ENCODE measurements around the gene DPY19L3.
"Not testable (repeated sequence)": the region's sequence is repeated elsewhere in the genome, so short reads cannot be mapped to it uniquely, and the experiment has no call there.

The DPY19L3 gene

DNA sequence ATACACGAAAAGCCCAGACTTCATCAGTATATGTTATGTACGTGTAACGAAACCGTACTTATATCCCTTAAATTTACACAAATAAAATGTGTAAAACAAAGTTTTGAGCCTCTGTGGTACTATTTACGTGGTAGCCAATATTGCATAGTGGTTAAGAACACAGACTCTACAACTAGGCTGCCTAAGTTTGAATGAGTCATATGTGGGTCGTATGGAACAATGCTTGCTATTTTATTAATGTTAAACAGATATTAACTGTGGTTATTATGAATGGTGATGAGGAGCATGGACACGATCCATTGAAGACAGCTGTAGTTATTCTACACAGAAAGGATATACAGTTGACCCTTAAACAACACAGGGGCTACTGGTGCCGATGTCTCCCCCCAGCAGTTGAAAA is 42.5 kb downstream of the DPY19L3 start:
- DNase-seq (ENCODE audit: low spot score): no peak

GRCh38 chr19:32450217-32450616 is 44.6 kb downstream of the DPY19L3 start:
- DNase-seq (ENCODE audit: low spot score): no peak

DNA sequence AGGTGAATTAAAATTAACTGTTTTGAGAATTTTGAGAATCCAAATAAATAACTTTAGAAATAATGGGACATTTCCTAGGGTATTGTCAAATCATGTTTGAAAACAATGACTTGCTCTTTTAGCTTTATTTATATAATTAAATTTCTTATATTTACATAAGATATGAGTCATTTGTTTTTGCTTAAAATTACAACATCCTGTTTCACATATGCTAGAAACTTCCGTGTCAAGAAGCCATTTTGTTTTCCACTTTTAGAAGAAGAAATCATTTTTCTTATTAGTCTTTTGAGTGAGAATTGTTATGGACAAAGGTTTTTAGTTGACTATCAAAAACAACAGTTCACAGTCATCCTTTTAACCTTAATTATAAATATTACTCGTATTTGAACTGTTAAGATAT is 48.2 kb downstream of the DPY19L3 start:
- no peak for DNase-seq (ENCODE audit: low spot score)

- DNase-seq (ENCODE audit: low spot score): no peak
Observed at GRCh38 chr19:32456406-32456805, 50.8 kb downstream of the DPY19L3 start.

- no peak for DNase-seq (ENCODE audit: low spot score)
Observed at GRCh38 chr19:32457571-32458158, 52.1 kb downstream of the DPY19L3 start.

DNA sequence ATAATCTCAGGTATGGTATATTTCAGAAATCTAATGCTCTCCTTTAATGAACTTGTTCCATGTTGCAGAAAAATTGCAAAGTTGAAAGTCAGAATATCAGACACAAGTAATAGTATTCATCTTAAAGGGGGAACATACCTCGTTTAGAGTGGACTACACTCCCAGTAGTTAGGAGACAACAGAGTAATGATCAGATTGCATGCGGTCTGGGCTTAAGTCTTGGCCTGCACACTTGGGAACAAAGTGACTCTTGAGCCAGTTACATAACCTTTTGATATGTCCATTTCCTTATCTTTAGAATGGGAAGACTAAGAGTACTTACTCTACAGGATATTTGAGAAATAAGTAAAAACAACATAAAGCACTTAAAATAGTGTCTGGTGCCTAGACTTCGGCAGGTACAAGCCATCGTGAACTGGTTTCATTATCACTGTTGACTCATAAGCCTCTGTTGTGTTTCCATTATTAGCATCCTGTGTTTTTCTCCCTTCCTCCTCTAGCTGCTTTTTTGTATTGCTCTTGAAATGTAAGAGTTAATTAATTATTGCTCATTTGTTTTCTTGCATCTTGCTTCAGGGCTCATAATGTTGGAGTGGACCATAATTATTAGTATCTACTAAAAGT is 53.0 kb downstream of the DPY19L3 start:
- DNase-seq (ENCODE audit: low spot score): no peak

GRCh38 chr19:32459204-32459865 is 53.8 kb downstream of the DPY19L3 start:
- DNase-seq (ENCODE audit: low spot score): no peak

- DNase-seq (ENCODE audit: low spot score): no peak
Observed at GRCh38 chr19:32460476-32460875, 54.9 kb downstream of the DPY19L3 start.

GRCh38 chr19:32464279-32464678 is 58.7 kb downstream of the DPY19L3 start:
- DNase-seq (ENCODE audit: low spot score): peak; percentile 35

GRCh38 chr19:32465176-32465575 is 59.6 kb downstream of the DPY19L3 start:
- DNase-seq (ENCODE audit: low spot score): no peak

DNA sequence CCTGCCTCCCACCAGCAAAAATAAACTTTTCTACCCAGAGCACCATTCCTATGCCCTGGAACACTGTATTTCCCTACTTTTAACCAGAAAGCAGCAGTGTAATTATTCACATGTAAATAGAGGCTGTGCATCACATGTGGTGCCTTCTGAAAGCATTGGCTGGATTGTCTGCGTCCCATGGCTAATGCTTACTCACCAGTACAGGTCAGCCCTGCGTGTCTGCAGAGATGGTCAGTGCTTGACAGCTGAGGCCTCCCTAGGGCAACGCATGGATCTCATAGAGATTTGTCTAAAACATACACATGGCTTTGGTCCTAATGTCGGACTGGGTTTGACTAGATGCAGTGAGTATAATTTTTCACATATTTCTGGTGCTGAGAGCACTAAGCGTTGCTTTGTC is 64.2 kb downstream of the DPY19L3 start:
- no peak for DNase-seq (ENCODE audit: low spot score)

DNA sequence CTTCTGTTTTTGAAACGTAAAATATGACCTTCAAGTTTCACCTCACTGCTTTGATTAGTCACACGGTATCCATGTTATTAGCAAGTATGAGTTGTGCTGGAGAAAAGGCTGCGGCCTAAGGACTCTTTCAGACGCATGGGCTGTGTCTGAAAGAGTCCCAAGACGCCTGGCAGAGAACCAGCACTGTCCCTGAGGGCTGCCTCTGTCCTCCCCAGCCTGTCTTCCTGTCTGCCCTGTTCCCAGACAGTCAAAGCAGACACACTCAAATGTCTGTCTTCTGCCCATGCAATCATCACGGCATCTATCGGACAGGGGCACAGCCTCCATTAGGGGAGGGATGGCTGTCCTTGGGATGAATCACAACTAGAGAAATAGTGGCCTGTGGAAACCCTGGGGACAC is 65.5 kb downstream of the DPY19L3 start:
- DNase-seq (ENCODE audit: low spot score): no peak

DNA sequence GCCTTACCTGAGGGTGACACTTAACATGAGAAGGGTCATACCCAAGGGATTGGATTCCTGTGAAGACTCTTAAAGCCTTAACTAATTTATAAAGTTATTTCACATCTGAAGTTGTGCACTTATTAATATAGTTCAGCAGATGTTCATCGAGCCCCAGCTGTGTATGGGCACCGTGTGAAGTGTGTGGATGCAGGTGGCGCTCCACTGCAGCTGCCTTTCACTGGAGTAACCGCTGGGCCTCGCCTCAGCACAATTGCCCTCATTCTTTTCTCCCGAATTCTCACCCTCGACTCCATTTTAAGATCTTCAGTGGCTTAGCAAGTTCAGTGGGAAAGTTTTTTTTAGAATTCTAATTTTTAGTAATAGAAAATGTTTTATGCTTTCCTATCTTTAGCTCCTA is 66.2 kb downstream of the DPY19L3 start:
- DNase-seq (ENCODE audit: low spot score): no peak

GRCh38 chr19:32475141-32476031 is 69.8 kb downstream of the DPY19L3 start:
- DNase-seq (ENCODE audit: low spot score): no peak

DNA sequence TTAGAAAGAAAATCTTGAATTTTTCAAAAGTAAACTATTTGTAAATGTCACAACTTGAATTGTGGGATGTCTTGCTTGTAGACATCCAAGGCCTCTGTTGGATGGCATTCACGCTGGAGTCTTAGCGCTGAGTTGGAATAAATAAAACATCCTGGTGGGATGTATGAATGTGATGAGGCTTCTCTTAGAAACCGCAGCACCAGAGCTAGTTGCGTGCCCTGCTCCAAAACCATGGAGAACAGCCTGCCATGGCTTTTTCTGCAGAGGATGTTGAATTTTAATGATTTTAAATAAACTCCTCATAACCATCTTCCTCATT is 70.4 kb downstream of the DPY19L3 start:
- DNase-seq (ENCODE audit: low spot score): no peak

GRCh38 chr19:32480321-32480720 is 74.8 kb downstream of the DPY19L3 start:
- DNase-seq (ENCODE audit: low spot score): no peak

GRCh38 chr19:32483574-32483973 is 78.0 kb downstream of the DPY19L3 start:
- no peak for DNase-seq (ENCODE audit: low spot score)

- peak; percentile 16 for DNase-seq (ENCODE audit: low spot score)
Observed at GRCh38 chr19:32489971-32490370, 84.4 kb downstream of the DPY19L3 start.

DNA sequence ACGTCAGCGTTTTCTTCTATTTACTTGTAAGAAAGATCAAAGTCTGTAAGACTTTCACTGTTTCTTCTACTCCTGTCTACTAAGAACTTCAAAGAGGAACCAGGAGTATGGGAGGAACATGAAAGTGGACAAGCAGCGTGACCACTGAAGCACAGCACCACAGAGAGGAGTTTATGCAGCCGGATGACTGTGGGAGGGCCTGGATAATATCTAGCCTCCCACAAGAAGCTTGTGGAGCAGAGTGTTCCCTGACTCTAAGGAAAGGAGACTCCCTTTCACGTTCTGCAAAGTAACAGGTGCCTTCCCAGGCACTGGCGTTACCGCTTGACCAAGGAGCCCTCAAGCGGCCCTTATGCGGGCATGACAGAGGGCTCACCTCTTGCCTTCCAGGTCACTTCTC is 91.8 kb downstream of the DPY19L3 start:
- no peak for DNase-seq (ENCODE audit: low spot score)

GRCh38 chr19:32498648-32499200 is 93.2 kb downstream of the DPY19L3 start:
- DNase-seq (ENCODE audit: low spot score): no peak

DNA sequence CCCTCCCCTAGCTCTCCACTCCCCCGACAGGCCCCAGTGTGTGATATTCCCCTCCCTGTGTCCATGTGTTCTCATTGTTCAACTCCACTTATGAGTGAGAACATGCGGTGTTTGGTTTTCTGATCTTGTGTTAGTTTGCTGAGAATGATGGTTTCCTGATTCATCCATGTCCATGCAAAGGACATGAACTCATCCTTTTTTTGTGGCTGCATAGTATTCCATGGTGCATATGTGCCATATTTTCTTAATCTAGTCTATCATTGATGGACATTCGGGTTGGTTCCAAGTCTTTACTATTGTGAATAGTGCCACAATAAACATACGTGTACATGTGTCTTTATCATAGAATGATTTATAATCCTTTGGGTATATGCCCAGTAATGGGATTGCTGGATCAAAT is 106.9 kb downstream of the DPY19L3 start:
- not testable (repeated sequence) for DNase-seq (ENCODE audit: low spot score)

DNA sequence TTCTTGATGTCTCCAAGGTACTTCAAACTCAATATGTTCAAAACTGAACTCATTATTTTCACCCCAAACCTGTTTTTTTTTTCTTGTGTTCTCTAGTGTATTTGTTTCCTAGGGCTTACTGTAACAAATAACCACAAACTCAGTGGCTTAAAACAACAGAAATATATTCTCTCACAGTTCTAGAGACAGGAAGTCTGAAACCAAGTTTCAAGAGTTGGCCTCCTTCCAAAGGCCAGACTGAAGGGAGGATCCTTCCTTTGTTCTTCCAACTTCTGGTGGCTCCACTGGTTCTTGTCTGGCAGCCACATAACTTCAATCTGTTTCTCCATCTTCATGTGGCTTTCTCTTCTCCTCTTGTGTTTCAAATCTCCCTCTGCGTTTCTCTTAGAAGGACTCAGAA is 113.5 kb downstream of the DPY19L3 start:
- DNase-seq (ENCODE audit: low spot score): no peak

DNA sequence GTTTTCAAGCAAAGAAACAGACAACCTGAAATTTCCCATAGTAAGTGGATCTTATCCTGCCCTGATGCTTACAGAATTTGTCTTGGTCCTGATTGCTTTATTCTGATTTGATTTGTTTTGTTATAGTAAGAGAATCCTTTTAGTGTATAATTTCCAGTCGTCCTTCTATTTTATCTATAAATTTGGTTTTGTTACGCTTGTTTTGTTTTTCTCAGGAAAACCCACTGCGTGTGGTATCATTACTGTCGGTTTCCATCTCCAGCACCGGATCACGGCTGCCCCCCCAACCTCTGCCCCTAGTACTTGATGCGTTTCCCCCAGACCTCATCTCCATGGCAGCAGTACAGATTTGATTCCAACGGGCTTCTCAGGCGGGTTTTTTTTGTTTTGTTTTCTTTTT is 117.4 kb downstream of the DPY19L3 start:
- DNase-seq (ENCODE audit: low spot score): no peak
